Common myeloid progenitor, CD34-positive (primary cell): ENCODE data around the gene IL18RAP.

Experiments used
- CTCF ChIA-PET: fragments of 350-600 bp; sonication (Branson Sonifier 250); formaldehyde crosslinking; loops from one replicate; lab custom pipeline; 2021; ENCODE audit warnings: antibody characterized with exemption; lab: Charles Lee
- POLR2A ChIA-PET: fragments of 350-600 bp; sonication (Branson Sonifier 250); formaldehyde crosslinking; loops from one replicate; lab custom pipeline; 2021; ENCODE audit warnings: antibody characterized with exemption; lab: Charles Lee
- DNase-seq, 3 donors: peaks; one replicate each; pipeline versions ENCODE4 v3.0.0 to v3.0.0-alpha.2; 2013
- H3K27ac ChIP-seq, 2 experiments: 1 replicate in 1 of 2; 2 replicates in 1 of 2; pipeline ENCODE4 v1.7.0; 2013; ENCODE audit warnings: inconsistent platforms in 2 of 2, low read length in 2 of 2, mild to moderate bottlenecking in 2 of 2, low read depth in 1 of 2, moderate library complexity in 1 of 2; ENCODE audit not compliant: severe bottlenecking in 2 of 2, insufficient read depth in 1 of 2, poor library complexity in 1 of 2
- H3K27me3 ChIP-seq, 5 experiments: replicated peaks in 2 of 5; 1 replicate in 3 of 5; 2 replicates in 2 of 5; pipeline versions ENCODE4 v1.6.1 to v1.7.0; 2013; ENCODE audit warnings: low read length in 4 of 5, mild to moderate bottlenecking in 2 of 5, moderate library complexity in 2 of 5, inconsistent platforms in 1 of 5; ENCODE audit not compliant: insufficient read depth in 5 of 5, control insufficient read depth in 4 of 5
- H3K36me3 ChIP-seq, 4 experiments: 1 replicate in 2 of 4; 2 replicates in 2 of 4; pipeline versions ENCODE4 v1.6.1 to v1.7.0; 2013; ENCODE audit warnings: low read length in 3 of 4, control low read depth in 1 of 4, mild to moderate bottlenecking in 1 of 4; ENCODE audit not compliant: control insufficient read depth in 4 of 4, insufficient read depth in 4 of 4
- H3K4me1 ChIP-seq, 4 experiments: 1 replicate in 3 of 4; 2 replicates in 1 of 4; pipeline versions ENCODE4 v1.6.1 to v1.7.1; 2013; ENCODE audit warnings: low read length in 3 of 4, mild to moderate bottlenecking in 3 of 4, control low read depth in 1 of 4, inconsistent platforms in 1 of 4, moderate library complexity in 1 of 4; ENCODE audit not compliant: control insufficient read depth in 4 of 4, insufficient read depth in 4 of 4; ENCODE audit errors: control extremely low read depth in 1 of 4
- H3K4me3 ChIP-seq, 7 experiments: 1 replicate in 4 of 7; 2 replicates in 3 of 7; pipeline versions ENCODE4 v1.5.1 to v1.7.0; 2013; ENCODE audit warnings: mild to moderate bottlenecking in 7 of 7, low read length in 6 of 7, moderate library complexity in 6 of 7, inconsistent platforms in 2 of 7, low read depth in 2 of 7, control low read depth in 1 of 7; ENCODE audit not compliant: insufficient read depth in 4 of 7, control insufficient read depth in 1 of 7; ENCODE audit errors: extremely low read depth in 1 of 7
- H3K9me3 ChIP-seq, 5 experiments: 1 replicate in 4 of 5; 2 replicates in 1 of 5; pipeline versions ENCODE4 v1.6.1 to v1.7.1; 2013; ENCODE audit warnings: low read length in 4 of 5, mild to moderate bottlenecking in 2 of 5, inconsistent platforms in 1 of 5, low read depth in 1 of 5, moderate library complexity in 1 of 5; ENCODE audit not compliant: control insufficient read depth in 4 of 5, insufficient read depth in 2 of 5; ENCODE audit errors: control extremely low read depth in 1 of 5
- WGBS: methylation state at CpG from one replicate; pipeline ENCODE4 v1.1.5; 2013; ENCODE audit not compliant: insufficient coverage; 5-methylcytosine and 5-hydroxymethylcytosine counted together

The IL18RAP gene

GRCh38 chr2:102470168-102470567 is 47.2 kb downstream of the IL18RAP start:
- H3K27ac ChIP-seq, result no peak overlapping the region
- CTCF ChIA-PET, result interaction anchor here (1.2 to 8.1 kb wide), 4 partner anchors 19 to 233 kb away, joined by 3 to 111 read pairs (median 22); no protein-coding TSS in a partner anchor
- 91% methylated on average over 1 of the region's 1 CpG for WGBS
- POLR2A ChIA-PET, result no interaction called here
- H3K27me3 ChIP-seq, result peaks cover 0 to 10% (median 2%) of the 10 kb centered on the region in 5 experiments
- H3K4me1 ChIP-seq, result no peaks in the 10 kb centered on the region
- no peaks in the 10 kb centered on the region for H3K36me3 ChIP-seq
- peaks cover 0 to 9% (median 6%) of the 10 kb centered on the region in 5 experiments for H3K9me3 ChIP-seq
- H3K4me3 ChIP-seq, result no peak overlapping the region
- DNase-seq, result no peak

- Histone ChIP-seq H3K9me3 (peaks cover 0 to 9% (median 5%) of the 10 kb centered on the region in 5 experiments), H3K4me3 (no peak within 1 kb of the TSS), H3K27me3 (peaks cover 0 to 21% (median 4%) of the 10 kb centered on the region in 5 experiments), H3K27ac (no peak within 1 kb of the TSS), H3K4me1 (no peaks in the 10 kb centered on the region), H3K36me3 (no peaks in the 10 kb centered on the region)
- ChIA-PET CTCF (interaction anchor here (0.9 to 8.1 kb wide), 19 partner anchors 11 to 236 kb away, joined by 3 to 111 read pairs (median 5); no protein-coding TSS in a partner anchor), POLR2A (no interaction called here)
- DNase-seq, result peak; percentile 38 to 67 (median 59)
- 14% methylated on average over 3 of the region's 3 CpGs for WGBS
These were observed 50.1 kb downstream of the IL18RAP start, which contains the start of gene SLC9A4 for GRCh38 chr2:102473020-102473419. Gene SLC9A4 (plus strand): TSS chr2:102473226. CDS start chr2:102473760, 534 bp downstream.

GRCh38 chr2:102473631-102474030 is 50.7 kb downstream of the IL18RAP start:
- POLR2A ChIA-PET, result no interaction called here
- 90% methylated on average over 2 of the region's 3 CpGs for WGBS
- H3K27ac ChIP-seq, result no peak overlapping the region
- DNase-seq, result no peak
- H3K9me3 ChIP-seq, result peaks cover 0 to 7% (median 5%) of the 10 kb centered on the region in 5 experiments
- H3K27me3 ChIP-seq, result peaks cover 0 to 23% (median 6%) of the 10 kb centered on the region in 5 experiments
- H3K36me3 ChIP-seq, result no peaks in the 10 kb centered on the region
- CTCF ChIA-PET, result interaction anchor here (0.9 to 8.1 kb wide), 19 partner anchors 10 to 235 kb away, joined by 3 to 111 read pairs (median 5); no protein-coding TSS in a partner anchor
- no peak overlapping the region for H3K4me3 ChIP-seq
- no peaks in the 10 kb centered on the region for H3K4me1 ChIP-seq

GRCh38 chr2:102474785-102475184 is 51.8 kb downstream of the IL18RAP start:
- peaks cover 0 to 5% (median 0%) of the 10 kb centered on the region in 5 experiments for H3K9me3 ChIP-seq
- DNase-seq, result no peak
- H3K27ac ChIP-seq, result no peak overlapping the region
- no peaks in the 10 kb centered on the region for H3K36me3 ChIP-seq
- no peak overlapping the region for H3K4me3 ChIP-seq
- POLR2A ChIA-PET, result no interaction called here
- CTCF ChIA-PET, result interaction anchor here (0.7 to 8.1 kb wide), 10 partner anchors 9 to 330 kb away, joined by 3 to 111 read pairs (median 4); no protein-coding TSS in a partner anchor
- no peaks in the 10 kb centered on the region for H3K4me1 ChIP-seq
- H3K27me3 ChIP-seq, result peaks cover 0 to 29% (median 9%) of the 10 kb centered on the region in 5 experiments

- H3K36me3 ChIP-seq, result no peaks in the 10 kb centered on the region
- no peaks in the 10 kb centered on the region for H3K9me3 ChIP-seq
- 96% methylated on average over 36 of the region's 36 CpGs for WGBS
- ChIA-PET POLR2A (no interaction called here), CTCF (interaction anchor here (0.9 to 1.8 kb wide), 4 partner anchors 21 to 137 kb away, joined by 3 to 6 read pairs (median 3); no protein-coding TSS in a partner anchor)
- H3K27ac ChIP-seq, result no peak overlapping the region
- peaks cover 0 to 4% (median 0%) of the 10 kb centered on the region in 4 experiments for H3K4me1 ChIP-seq
- H3K4me3 ChIP-seq, result no peak overlapping the region
- DNase-seq, result no peak
- H3K27me3 ChIP-seq, result peaks cover 0 to 31% (median 13%) of the 10 kb centered on the region in 5 experiments
These were observed 55.9 kb downstream of the IL18RAP start for GRCh38 chr2:102478686-102479470.

- H3K27me3 ChIP-seq, result peaks cover 0 to 39% (median 19%) of the 10 kb centered on the region in 5 experiments
- H3K9me3 ChIP-seq, result no peaks in the 10 kb centered on the region
- ChIA-PET CTCF (interaction anchor here (1.3 kb wide), 1 partner anchor 9 kb away, joined by 3 read pairs; no protein-coding TSS in a partner anchor), POLR2A (no interaction called here)
- 85% methylated on average over 5 of the region's 11 CpGs for WGBS
- H3K27ac ChIP-seq, result no peak overlapping the region
- H3K36me3 ChIP-seq, result no peaks in the 10 kb centered on the region
- DNase-seq, result no peak
- H3K4me3 ChIP-seq, result no peak overlapping the region
- H3K4me1 ChIP-seq, result peaks cover 0 to 4% (median 0%) of the 10 kb centered on the region in 4 experiments
These were observed 57.6 kb downstream of the IL18RAP start for GRCh38 chr2:102480285-102481195.
